GM23248 (cell line): ENCODE data around the gene TMCC1.

Experiments
- EZH2 ChIP-seq: fragments of 200-600 bp; sonication (generic); IDR thresholded peaks from 2 replicates; pipeline ENCODE4 v1.6.1; 2018; ENCODE audit warnings: antibody characterized with exemption, mild to moderate bottlenecking; ENCODE audit not compliant: insufficient read depth, poor library complexity, severe bottlenecking
- EZH2phosphoT487 ChIP-seq: fragments of 200-600 bp; sonication (generic); IDR thresholded peaks from 2 replicates; pipeline ENCODE4 v1.6.1; 2018; ENCODE audit warnings: antibody characterized with exemption, moderate library complexity, mild to moderate bottlenecking, low read depth; ENCODE audit not compliant: insufficient read depth

DNA sequence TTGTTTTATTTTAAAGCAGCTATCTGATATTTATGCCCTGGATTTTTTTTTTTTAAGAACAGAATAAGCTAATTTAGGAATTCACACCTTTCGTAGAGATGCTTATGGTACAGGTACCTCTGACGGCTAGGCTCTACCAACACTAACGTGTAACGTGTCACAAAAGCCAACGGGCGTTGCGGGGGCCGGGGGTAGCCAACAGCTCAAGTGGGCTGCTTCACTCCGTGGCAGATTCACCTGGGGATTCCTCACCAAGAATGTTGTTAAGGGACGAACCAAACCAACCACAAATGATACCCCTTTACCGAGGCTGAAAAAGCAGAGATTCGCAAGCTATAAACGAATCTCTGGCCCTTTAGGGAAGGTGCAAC, 1.0 kb downstream of the TMCC1 start:
- TF ChIP-seq EZH2, result no peak
- TF ChIP-seq EZH2phosphoT487, result no peak
